GM15510 (cell line): Measurements from ENCODE around the gene TCAP.

Experiments used
- POLR2A ChIP-seq: IDR thresholded peaks from 3 replicates; pipeline ENCODE4 v1.6.1; 2011; ENCODE audit warnings: borderline replicate concordance; ENCODE audit not compliant: insufficient read length; ENCODE audit errors: extremely low read depth

The TCAP gene

GRCh38 chr17:39694593-39694992, 29.4 kb downstream of the TCAP start:
- no peak for TF ChIP-seq POLR2A

- TF ChIP-seq POLR2A: no peak
Observed at GRCh38 chr17:39695089-39695474, 29.9 kb downstream of the TCAP start.

GRCh38 chr17:39696731-39697130, 31.6 kb downstream of the TCAP start:
- no peak for TF ChIP-seq POLR2A

DNA sequence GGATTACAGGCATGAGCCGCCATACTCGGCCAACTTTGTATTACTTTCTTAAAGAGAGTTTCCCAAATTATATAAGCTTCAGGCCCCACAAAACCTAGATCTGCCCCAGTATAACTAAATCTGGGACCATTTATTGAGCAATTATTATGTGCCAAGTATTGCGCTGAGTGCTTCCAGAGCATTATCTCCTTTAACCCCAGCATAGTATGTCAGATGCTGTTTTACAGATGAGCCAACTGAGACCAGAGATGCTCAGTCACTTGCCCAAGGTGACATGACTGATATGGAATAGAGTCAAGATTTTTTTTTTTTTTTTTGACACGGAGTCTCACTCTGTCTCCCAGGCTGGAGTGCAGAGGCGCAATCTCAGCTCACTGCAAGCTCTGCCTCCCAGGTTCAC, 32.8 kb downstream of the TCAP start:
- no peak for TF ChIP-seq POLR2A

- no peak for TF ChIP-seq POLR2A
Observed at GRCh38 chr17:39699818-39700147, 34.6 kb downstream of the TCAP start, which contains the start of gene ERBB2. Gene ERBB2 (plus strand): TSS chr17:39700064. CDS start chr17:39700239, 175 bp downstream.

DNA sequence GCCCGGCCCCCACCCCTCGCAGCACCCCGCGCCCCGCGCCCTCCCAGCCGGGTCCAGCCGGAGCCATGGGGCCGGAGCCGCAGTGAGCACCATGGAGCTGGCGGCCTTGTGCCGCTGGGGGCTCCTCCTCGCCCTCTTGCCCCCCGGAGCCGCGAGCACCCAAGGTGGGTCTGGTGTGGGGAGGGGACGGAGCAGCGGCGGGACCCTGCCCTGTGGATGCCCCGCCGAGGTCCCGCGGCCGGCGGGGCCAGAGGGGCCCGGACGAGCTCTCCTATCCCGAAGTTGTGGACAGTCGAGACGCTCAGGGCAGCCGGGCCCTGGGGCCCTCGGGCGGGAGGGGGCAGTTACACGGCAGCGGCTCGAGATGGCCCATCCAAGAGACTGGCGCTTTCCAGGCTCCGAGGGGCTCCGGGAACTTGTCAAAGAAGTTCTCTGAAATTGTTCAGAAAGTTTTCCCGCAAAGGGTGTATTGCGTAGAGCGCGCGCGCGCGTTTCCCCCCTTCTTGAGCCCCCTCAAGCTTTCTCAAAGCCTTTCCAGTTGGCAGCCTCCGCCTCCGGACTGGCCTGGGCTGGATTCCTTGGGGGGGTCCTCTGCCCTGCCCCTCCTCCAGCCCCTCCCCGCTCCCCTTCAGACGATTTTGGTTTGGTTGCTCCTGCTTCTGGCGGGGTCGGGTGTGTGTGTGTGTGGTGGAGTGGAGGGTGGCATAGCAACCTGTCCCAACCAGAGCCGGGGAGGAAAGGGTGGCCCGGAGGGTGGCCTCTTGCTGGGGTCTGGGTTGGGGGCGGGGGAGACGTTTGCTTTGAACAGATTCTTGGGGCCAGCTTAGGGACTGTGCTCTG, 35.2 kb downstream of the TCAP start:
- TF ChIP-seq POLR2A: no peak

DNA sequence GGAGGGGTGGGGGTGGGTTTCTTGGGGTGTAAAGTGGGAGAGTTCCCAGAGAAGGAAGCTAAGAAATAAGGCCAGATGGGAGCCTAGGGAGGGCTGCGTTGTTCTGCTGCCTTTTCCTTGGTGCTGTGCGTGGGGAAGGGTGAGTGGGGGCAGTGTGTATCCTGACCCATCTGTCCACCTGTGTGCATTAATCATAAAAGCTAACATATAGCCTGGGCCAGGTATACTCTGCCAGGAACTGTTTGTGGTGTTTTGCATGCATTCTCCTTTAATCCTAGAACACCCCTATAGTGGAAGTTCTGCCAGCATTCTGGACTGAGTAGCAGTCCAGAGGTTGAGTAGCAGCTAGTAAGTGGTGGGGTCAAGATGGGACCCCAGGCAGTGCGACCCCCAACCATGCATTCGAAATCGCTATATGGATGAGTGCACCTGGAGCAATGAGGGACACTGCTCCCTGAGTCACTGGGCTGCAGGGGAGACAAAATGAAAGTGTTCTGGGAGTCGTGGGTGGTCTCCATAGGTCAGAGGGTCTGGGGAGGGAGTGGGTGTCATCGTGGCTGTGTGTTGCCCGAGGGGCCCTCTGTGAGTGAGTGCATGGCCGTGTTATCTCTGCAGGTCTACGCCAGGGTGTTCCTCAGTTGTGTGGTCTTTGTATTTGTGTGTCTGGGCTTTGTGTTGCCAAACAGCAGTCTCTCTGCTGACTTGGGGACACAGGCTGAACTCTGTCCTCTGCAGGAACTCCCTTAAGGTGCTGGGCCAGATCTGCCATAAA, 36.0 kb downstream of the TCAP start:
- TF ChIP-seq POLR2A: no peak

DNA sequence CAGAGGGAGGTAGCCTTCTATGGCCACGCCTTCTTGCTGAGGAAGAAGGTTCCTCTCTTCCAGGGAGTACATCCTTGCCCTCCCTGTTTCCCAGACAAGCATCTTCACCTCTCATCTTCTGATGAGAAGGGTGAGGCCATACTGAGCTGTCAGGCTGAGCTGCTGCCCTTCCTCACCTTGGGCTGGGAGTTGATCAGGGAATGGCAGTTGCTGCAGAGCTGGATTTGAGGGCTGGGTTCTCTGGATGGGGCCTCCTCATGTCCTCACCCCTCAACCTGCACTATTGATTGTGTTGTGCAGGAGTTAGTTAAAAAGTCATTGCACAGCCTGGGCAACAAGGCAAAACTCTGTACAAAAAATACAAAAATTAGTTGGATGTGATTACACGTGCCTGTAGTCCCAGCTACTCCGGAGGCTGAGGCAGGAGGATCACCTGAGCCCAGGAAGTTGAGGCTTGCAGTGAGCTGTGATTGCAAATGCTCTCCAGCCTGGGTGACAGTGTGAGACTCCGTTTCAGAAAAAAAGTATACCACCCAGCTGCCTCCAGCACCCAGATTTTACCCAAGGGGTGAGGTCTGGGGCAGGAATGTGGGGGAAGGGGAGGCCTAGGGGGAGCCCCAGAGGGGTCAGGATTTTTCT, 36.8 kb downstream of the TCAP start:
- no peak for TF ChIP-seq POLR2A

GRCh38 chr17:39702901-39703893, 38.0 kb downstream of the TCAP start:
- no peak for TF ChIP-seq POLR2A

GRCh38 chr17:39703913-39704312, 38.8 kb downstream of the TCAP start:
- no peak for TF ChIP-seq POLR2A

DNA sequence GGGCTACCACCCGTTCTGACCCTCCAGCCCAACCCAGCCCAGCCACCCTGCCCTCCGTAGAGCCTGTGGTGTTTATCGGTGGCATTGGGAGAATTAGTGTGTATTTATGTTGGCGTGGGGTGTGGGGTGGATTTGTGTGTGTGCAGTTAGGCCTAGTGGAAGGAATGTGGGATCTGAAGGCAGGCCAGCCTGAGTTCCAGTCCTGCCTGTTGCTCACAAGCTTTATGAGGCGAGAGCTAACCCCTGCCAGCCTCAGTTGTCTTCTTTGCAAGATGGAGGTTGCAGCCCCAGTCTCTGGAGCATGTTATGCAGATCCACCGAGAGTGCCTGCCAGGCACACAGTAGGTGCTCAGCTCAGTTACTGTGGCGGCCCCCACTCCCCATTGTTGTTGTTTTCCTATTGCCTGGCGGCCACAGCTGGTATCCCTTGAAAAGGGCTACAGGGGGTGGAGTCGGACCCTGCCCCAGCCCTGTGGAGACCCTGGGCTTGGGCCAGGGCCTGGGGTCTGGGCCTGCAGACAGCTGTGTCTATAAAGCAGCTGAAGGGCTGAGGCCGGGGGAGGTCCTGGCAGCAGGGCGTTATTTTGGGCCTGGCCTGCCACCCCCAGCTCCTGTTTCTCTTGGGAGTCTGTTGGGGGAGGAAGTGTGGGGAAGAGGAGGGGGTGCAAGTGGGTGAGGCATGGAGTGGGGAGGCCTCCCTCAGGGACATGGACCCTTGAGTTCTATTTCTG, 39.8 kb downstream of the TCAP start:
- TF ChIP-seq POLR2A: no peak

DNA sequence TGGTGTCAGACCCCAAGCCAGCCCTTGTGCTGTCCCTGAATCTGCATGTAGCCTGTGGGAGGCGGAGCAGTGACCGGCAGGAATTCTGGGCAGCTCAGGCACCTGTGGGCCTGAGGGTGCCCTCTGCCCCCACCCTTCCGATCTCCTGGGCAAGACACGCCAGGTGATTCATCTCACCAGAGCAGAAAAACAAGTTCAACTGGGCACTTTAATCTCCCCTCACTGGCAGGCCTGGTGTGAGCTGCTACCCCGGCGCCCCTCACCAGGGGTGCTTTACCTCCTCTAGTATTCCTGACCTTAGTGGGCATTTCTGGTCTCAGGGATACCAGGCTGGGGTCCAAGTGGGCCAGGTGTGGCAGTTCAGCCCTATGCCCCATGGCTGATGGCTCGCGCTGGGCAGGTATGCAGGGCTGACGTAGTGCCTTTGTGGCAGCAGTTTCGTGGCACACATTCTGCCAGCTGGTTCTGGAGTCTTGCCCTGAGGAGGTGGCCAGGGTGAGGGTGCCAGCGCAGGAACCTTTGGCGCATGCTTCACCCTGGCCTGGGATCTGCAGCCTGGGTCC, 40.7 kb downstream of the TCAP start:
- no peak for TF ChIP-seq POLR2A

GRCh38 chr17:39706383-39706782, 41.2 kb downstream of the TCAP start:
- TF ChIP-seq POLR2A: no peak
